Gastroesophageal sphincter (tissue), 4 donors: Measurements from ENCODE around the gene E2F2. TPM values are rescaled to one million over a fixed set of nuclear protein-coding genes. Genes with fewer than 3 reads are reported as not detected.

Source experiments
- ATAC-seq: fragments of 150-250 bp; one replicate; pipeline ENCODE4 v1.9.1; 2016; ENCODE audit warnings: mild to moderate bottlenecking, moderate library complexity
- H3K27ac ChIP-seq, 4 donors: fragments of 200-600 bp; sonication (generic) in 3 of 4; 1 replicate in 3 of 4; 2 replicates in 1 of 4; pipeline ENCODE4 v1.5.1; 2016 to 2019
- H3K27me3 ChIP-seq: fragments of 200-600 bp; sonication (generic); one replicate; pipeline ENCODE4 v1.5.1; 2019
- H3K36me3 ChIP-seq, 2 donors: fragments of 200-600 bp; sonication (generic); one replicate each; pipeline ENCODE4 v1.5.1; 2019; ENCODE audit warnings: control low read depth in 1 of 2
- H3K4me1 ChIP-seq, 3 donors: fragments of 200-600 bp; sonication (generic); 1 replicate in 2 of 3; 2 replicates in 1 of 3; pipeline ENCODE4 v1.5.1; 2016 to 2019; ENCODE audit warnings: control low read depth in 2 of 3
- H3K4me3 ChIP-seq, 2 donors: fragments of 200-600 bp; sonication (generic); one replicate each; pipeline ENCODE4 v1.5.1; 2019; ENCODE audit warnings: mild to moderate bottlenecking in 1 of 2, moderate library complexity in 1 of 2
- H3K9me3 ChIP-seq, 3 donors: fragments of 200-600 bp; sonication (generic); one replicate each; pipeline ENCODE4 v1.5.1; 2017 to 2019; ENCODE audit warnings: control low read depth in 2 of 3
- CTCF ChIP-seq, 4 experiments: fragments of 200-600 bp in 2 of 4; fragments of 450-650 bp in 2 of 4; sonication (generic) in 1 of 4; IDR thresholded peaks; one replicate each; pipeline ENCODE4 v1.5.1; 2017 to 2019; ENCODE audit warnings: antibody characterized with exemption in 4 of 4, mild to moderate bottlenecking in 2 of 4, moderate library complexity in 2 of 4
- EP300 ChIP-seq: sonication (generic); formaldehyde crosslinking; IDR thresholded peaks from one replicate; pipeline ENCODE4 v1.6.1; 2017; ENCODE audit warnings: antibody characterized with exemption, mild to moderate bottlenecking
- POLR2A ChIP-seq, 2 donors: fragments of 450-650 bp; IDR thresholded peaks; one replicate each; pipeline ENCODE4 v1.6.1; 2017; ENCODE audit warnings: antibody characterized with exemption in 2 of 2, mild to moderate bottlenecking in 2 of 2, moderate library complexity in 1 of 2
- POLR2AphosphoS5 ChIP-seq: sonication (generic); formaldehyde crosslinking; IDR thresholded peaks from one replicate; pipeline ENCODE4 v1.6.1; 2017; ENCODE audit warnings: antibody characterized with exemption
- WGBS, 2 donors: methylation state at CpG; one replicate each; pipeline ENCODE4 v1.1.5; 2018; ENCODE audit warnings: low coverage in 1 of 2; 5-methylcytosine and 5-hydroxymethylcytosine counted together
- total RNA-seq, 4 donors: library from RNA; depleted of rRNA; stranded (reverse); fragments of >200 nt; gene quantifications; one replicate each; pipeline ENCODE4 v1.1.0, GENCODE V29; 2016

The E2F2 gene
- total RNA-seq, 4 donors from 2014 or later = 0.08 to 0.17 TPM; not detected in 2

DNA sequence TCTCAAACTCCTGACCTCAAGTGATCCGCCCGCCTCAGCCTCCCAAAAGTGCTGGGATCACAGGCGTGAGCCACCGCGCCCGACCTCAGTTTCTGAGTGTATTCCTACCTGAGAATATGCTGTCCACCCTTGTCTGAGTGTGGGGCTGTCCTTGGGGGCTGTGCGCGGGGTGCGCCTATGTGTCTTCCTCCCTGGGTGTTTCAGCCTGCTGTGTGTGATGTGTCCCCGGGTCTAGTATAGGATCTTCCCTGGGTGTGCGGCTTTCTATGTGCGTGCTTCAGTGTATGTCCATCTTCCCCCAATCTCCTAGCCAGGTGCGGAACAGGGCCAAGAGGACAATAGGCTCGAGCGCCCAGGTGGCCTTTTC lies 36.6 kb upstream of the E2F2 start:
- Histone ChIP-seq H3K27me3 (no peaks in the 10 kb centered on the region), H3K9me3 (no peaks in the 10 kb centered on the region), H3K4me3 (peak overlapping the region; percentile 51 to 68), H3K4me1 (peaks cover 0 to 68% (median 35%) of the 10 kb centered on the region in 3 donors), H3K27ac (peak overlapping the region; percentile 64 to 98 (median 88)), H3K36me3 (no peaks in the 10 kb centered on the region)
- TF ChIP-seq POLR2AphosphoS5 = no peak
- TF ChIP-seq POLR2A (IDR thresholded peaks at IDR 0.05) = no peak
- no peak for TF ChIP-seq CTCF (IDR thresholded peaks at IDR 0.05)
- no peak for TF ChIP-seq EP300
- WGBS, 2 donors = 94% methylated on average over 8 of the region's 15 CpGs; no CpG with 5 or more reads in 1 of the 2 donors
- ATAC-seq = no peak

DNA sequence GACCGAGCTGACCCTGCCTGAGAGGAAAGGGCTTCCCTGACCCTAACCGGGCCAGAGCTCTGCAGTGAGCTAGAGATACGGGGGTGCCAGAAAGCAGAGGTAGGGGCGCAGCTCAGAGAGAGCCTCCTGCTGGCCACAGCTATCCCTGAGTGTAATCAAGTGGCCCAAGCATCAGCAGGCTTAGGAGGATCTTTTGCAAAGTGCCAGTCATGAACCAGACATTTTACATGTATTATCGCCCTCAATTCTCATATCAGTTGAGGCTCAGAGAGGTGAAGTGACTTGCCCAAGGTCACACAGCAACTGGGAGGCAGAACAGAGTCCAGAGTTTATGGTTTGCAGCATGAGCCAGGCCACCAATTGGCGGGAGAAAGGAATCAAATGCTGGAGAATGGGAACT lies 35.3 kb upstream of the E2F2 start:
- Histone ChIP-seq H3K9me3 (no peaks in the 10 kb centered on the region), H3K36me3 (no peaks in the 10 kb centered on the region), H3K27me3 (no peaks in the 10 kb centered on the region), H3K4me1 (peaks cover 4 to 78% (median 41%) of the 10 kb centered on the region in 3 donors), H3K4me3 (no peak overlapping the region), H3K27ac (peak overlapping the region in 3 of 4 donors; percentile 46 to 98 (median 96))
- 83 to 93% methylated on average over 3 to 5 of the region's 6 CpGs for WGBS, 2 donors
- no peak for TF ChIP-seq POLR2A (IDR thresholded peaks at IDR 0.05)
- no peak for TF ChIP-seq POLR2AphosphoS5
- TF ChIP-seq CTCF (IDR thresholded peaks at IDR 0.05) = no peak
- TF ChIP-seq EP300 = no peak
- no peak for ATAC-seq

DNA sequence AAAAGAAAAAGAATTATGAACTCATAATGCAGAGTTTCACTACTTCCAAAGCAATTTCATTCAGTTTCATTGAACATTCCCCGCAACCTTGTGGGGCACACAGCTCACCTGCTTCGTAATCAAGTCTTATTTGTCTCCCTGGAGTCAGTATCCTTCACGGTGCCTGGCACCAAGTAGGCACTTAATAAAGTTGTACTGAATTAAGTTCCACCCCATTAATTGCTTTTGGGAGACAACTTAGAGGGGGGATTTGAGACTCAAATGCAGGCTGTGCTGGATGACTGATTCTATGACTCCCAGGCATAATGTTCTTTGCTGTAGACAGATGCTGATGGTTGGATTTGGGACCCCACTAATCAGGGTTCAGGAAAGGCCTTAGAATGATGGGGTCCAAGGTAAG lies 34.7 kb upstream of the E2F2 start:
- Histone ChIP-seq H3K9me3 (no peaks in the 10 kb centered on the region), H3K27ac (peak overlapping the region in 3 of 4 donors; percentile 46 to 98 (median 96)), H3K27me3 (no peaks in the 10 kb centered on the region), H3K4me1 (peaks cover 10 to 83% (median 46%) of the 10 kb centered on the region in 3 donors), H3K36me3 (no peaks in the 10 kb centered on the region), H3K4me3 (no peak overlapping the region)
- 89 to 90% methylated on average over 3 of the region's 3 CpGs for WGBS, 2 donors
- no peak for ATAC-seq
- TF ChIP-seq POLR2AphosphoS5 (no peak), CTCF (IDR thresholded peaks at IDR 0.05) (no peak), EP300 (no peak), POLR2A (IDR thresholded peaks at IDR 0.05) (no peak)

DNA sequence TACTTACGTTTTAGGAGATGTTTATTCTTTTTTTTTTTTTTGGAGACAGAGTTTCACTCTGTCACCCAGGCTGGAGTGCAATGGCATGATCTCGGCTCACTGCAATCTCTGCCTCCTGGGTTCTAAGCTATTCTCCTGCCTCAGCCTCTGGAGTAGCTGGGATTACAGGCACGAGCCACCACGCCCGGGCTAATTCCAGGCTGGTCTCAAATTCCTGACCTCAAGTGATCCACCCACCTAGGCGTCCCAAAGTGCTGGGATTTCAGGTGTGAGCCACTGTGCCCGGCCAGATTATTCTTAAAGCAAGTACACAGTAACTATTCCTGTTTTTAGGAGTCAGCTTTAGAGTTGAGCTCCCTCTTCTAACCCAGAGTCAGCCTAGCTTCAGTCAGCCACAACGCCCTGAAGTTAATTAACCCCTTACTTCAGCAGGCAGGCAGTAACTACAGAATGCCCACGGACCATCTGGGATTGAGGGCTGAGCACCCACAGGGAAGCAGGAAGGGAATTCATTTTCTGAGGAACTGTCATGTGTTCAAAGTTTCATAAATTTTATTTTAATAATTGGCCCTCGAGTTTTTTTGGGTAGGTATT lies 33.6 kb upstream of the E2F2 start:
- Histone ChIP-seq H3K4me3 (no peak overlapping the region), H3K27me3 (no peaks in the 10 kb centered on the region), H3K27ac (peak overlapping the region; percentile 86 to 98 (median 93)), H3K36me3 (no peaks in the 10 kb centered on the region), H3K4me1 (peaks cover 18 to 94% (median 55%) of the 10 kb centered on the region in 3 donors), H3K9me3 (no peaks in the 10 kb centered on the region)
- 35 to 39% methylated on average over 3 to 7 of the region's 10 CpGs for WGBS, 2 donors
- no peak for TF ChIP-seq CTCF (IDR thresholded peaks at IDR 0.05)
- TF ChIP-seq POLR2A (IDR thresholded peaks at IDR 0.05) = no peak
- no peak for TF ChIP-seq POLR2AphosphoS5
- no peak for TF ChIP-seq EP300
- ATAC-seq = no peak

GRCh38 chr1:23563755-23564374 lies 32.8 kb upstream of the E2F2 start:
- Histone ChIP-seq H3K9me3 (no peaks in the 10 kb centered on the region), H3K4me3 (no peak overlapping the region), H3K27ac (peak overlapping the region; percentile 86 to 98 (median 93)), H3K4me1 (peaks cover 18 to 89% (median 49%) of the 10 kb centered on the region in 3 donors), H3K36me3 (no peaks in the 10 kb centered on the region), H3K27me3 (no peaks in the 10 kb centered on the region)
- ATAC-seq = no peak
- TF ChIP-seq EP300 (no peak), POLR2AphosphoS5 (no peak), CTCF (IDR thresholded peaks at IDR 0.05) (no peak), POLR2A (IDR thresholded peaks at IDR 0.05) (no peak)
- 67 to 94% methylated on average over 2 to 3 of the region's 3 CpGs for WGBS, 2 donors
